Measurements from ENCODE around the gene IZUMO1. TPM values are rescaled to one million over a fixed set of nuclear protein-coding genes. Genes with fewer than 3 reads are reported as not detected.

Gene IZUMO1
- total RNA-seq, 4 donors from 2014 or later: not detected

GRCh38 chr19:48738557-48739403 lies 7.9 kb downstream of the IZUMO1 start:
- H3K27ac ChIP-seq: peak overlapping the region; percentile 68 to 75 (median 69)
- no peak for TF ChIP-seq EP300 (IDR thresholded peaks at IDR 0.05; ENCODE audit: low read depth)
- peak in 1 of 3 donors; percentile 18 for TF ChIP-seq POLR2AphosphoS5 (IDR thresholded peaks at IDR 0.05)
- TF ChIP-seq CTCF (IDR thresholded peaks at IDR 0.05): peak in 3 of 5 experiments; percentile 23 to 43 (median 37)
- H3K4me3 ChIP-seq: peak overlapping the region; percentile 32 to 60 (median 45)
- 2% methylated on average over 43 of the region's 96 CpGs; no CpG with 5 or more reads in 1 of the 2 donors for WGBS, 2 donors (ENCODE audit: low coverage in 1 of 2)
- H3K9me3 ChIP-seq: no peaks in the 10 kb centered on the region
- peaks cover 0 to 30% (median 11%) of the 10 kb centered on the region in 4 donors for H3K4me1 ChIP-seq
- H3K36me3 ChIP-seq: no peaks in the 10 kb centered on the region
- peak; percentile 97 for DNase-seq
- in situ Hi-C loops (cut with MboI; ENCODE audit: low pct_ligation_motif_present in 1 of 4, low pct_unique_long_range_greater_than_20kb in 1 of 4, low sequenced_read_pairs in 3 of 4) (no loop called here), intact Hi-C loops (cut with DNase I; ENCODE audit: low total_unique reads) (loop anchor here (5.0 kb wide), 1 partner anchor 91 kb away; the partner anchor contains the start of gene CA11)
- H3K27me3 ChIP-seq: peaks cover 20% of the 10 kb centered on the region

DNA sequence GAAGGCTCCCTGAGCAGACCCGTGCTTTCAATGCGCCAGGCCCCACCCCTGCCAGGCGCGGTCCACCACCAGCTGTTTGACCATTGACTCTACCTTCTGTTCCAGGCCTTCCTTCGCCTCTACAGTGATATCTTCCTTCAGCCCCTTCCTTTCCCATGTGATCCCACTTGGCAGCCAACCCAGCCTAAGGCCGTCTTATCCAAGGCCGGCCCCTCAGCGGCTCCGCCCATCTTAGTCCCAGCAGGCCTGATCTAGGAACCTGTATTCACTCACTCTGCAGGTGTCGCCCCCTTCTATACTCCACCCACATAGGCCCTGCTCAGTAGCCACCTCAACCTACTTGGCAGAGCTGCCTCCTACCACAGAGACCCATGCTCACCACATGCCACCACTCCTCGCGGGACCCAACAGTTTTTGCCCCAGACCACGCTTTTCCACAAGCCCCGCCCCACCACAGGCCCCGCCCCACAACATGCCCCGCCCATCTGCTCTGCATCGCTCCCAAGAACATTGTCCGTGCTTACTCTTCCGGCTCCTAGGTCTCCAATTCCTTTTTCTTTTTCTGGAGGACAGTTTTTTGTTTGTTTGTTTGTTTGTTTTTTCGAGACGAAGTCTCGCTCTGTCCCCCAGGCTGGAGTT lies 9.2 kb downstream of the IZUMO1 start:
- Histone ChIP-seq H3K9me3 (no peaks in the 10 kb centered on the region), H3K4me3 (no peak overlapping the region), H3K27ac (no peak overlapping the region), H3K27me3 (peaks cover 20% of the 10 kb centered on the region), H3K36me3 (no peaks in the 10 kb centered on the region), H3K4me1 (peaks cover 0 to 30% (median 11%) of the 10 kb centered on the region in 4 donors)
- no peak for TF ChIP-seq EP300 (IDR thresholded peaks at IDR 0.05; ENCODE audit: low read depth)
- TF ChIP-seq CTCF (IDR thresholded peaks at IDR 0.05): no peak
- TF ChIP-seq POLR2A (IDR thresholded peaks at IDR 0.05): no peak
- TF ChIP-seq POLR2AphosphoS5 (IDR thresholded peaks at IDR 0.05): no peak
- 55 to 76% methylated on average over 10 to 22 of the region's 22 CpGs for WGBS, 2 donors (ENCODE audit: low coverage in 1 of 2)
- in situ Hi-C loops (cut with MboI; ENCODE audit: low pct_ligation_motif_present in 1 of 4, low pct_unique_long_range_greater_than_20kb in 1 of 4, low sequenced_read_pairs in 3 of 4): no loop called here
- no peak for DNase-seq
- intact Hi-C loops (cut with DNase I; ENCODE audit: low total_unique reads): loop anchor here (5.0 kb wide), 1 partner anchor 90 kb away; the partner anchor contains the start of gene CA11

DNA sequence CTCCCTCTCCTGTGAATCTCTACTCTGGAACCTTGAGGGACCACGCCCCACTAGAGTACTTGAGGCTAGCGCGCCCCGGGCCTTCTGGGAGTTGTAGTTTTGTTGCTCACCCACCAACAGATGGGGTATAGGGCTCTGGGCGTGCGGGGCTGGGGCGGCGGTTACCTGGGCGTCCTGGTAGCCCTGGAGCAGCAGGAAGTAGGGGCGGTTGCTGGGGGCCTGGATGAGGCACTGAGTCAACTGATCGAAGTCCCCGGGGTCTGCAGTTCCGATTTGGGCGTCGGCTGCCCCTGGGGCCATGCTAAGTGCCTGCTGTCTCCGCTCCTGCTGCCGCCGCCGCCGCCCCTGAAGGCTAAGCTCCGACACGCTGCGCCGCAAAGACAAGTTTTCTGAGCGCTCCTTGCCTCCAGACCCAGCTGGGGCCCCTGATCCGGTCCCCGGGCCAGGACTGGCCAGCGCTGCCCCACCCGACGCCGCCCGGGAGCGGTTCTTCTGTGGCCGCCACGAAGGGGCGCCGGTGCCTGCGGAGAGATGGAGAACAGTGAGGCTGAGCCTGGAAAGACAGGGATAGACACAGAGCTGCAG lies 11.6 kb downstream of the IZUMO1 start:
- Histone ChIP-seq H3K4me1 (peaks cover 0 to 18% (median 11%) of the 10 kb centered on the region in 4 donors), H3K9me3 (no peaks in the 10 kb centered on the region), H3K27me3 (peaks cover 22% of the 10 kb centered on the region), H3K27ac (no peak overlapping the region), H3K36me3 (no peaks in the 10 kb centered on the region), H3K4me3 (peak overlapping the region in 2 of 4 donors; percentile 18 to 21)
- intact Hi-C loops (cut with DNase I; ENCODE audit: low total_unique reads): loop anchor here (5.0 kb wide), 1 partner anchor 88 kb away; the partner anchor contains the start of gene CA11
- in situ Hi-C loops (cut with MboI; ENCODE audit: low pct_ligation_motif_present in 1 of 4, low pct_unique_long_range_greater_than_20kb in 1 of 4, low sequenced_read_pairs in 3 of 4): no loop called here
- DNase-seq: peak; percentile 49
- 19% methylated on average over 33 of the region's 38 CpGs; no CpG with 5 or more reads in 1 of the 2 donors for WGBS, 2 donors (ENCODE audit: low coverage in 1 of 2)
- TF ChIP-seq POLR2A (IDR thresholded peaks at IDR 0.05) (no peak), EP300 (IDR thresholded peaks at IDR 0.05; ENCODE audit: low read depth) (no peak), POLR2AphosphoS5 (IDR thresholded peaks at IDR 0.05) (no peak), CTCF (IDR thresholded peaks at IDR 0.05) (no peak)

DNA sequence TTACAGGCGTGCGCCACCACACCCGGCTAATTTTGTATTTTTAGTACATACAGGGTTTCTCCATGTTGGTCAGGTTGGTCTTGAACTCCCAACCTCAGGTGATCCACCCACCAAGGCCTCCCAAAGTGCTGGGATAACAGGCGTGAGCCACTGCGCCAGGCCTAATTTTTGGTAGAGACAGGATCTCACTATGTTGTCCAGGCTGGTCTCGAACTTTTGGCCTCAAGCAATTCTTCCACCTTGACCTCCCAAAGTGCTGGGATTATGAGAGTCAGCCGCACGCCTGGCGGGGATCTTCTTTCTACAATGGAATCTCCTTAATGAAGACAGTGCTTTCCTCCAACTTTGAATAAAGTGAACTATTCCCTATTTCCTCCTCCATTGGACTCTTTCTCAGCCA lies 12.1 kb downstream of the IZUMO1 start:
- WGBS, 2 donors (ENCODE audit: low coverage in 1 of 2): 93% methylated on average over 9 of the region's 9 CpGs; no CpG with 5 or more reads in 1 of the 2 donors
- H3K4me3 ChIP-seq: no peak overlapping the region

More for the DNA sequence above, 12.1 kb downstream of the IZUMO1 start:
- H3K36me3 ChIP-seq: no peaks in the 10 kb centered on the region
- intact Hi-C loops (cut with DNase I; ENCODE audit: low total_unique reads): loop anchor here (5.0 kb wide), 1 partner anchor 87 kb away; the partner anchor contains the start of gene CA11
- no peaks in the 10 kb centered on the region for H3K9me3 ChIP-seq
- peaks cover 17% of the 10 kb centered on the region for H3K27me3 ChIP-seq
- no peak overlapping the region for H3K27ac ChIP-seq
- in situ Hi-C loops (cut with MboI; ENCODE audit: low pct_ligation_motif_present in 1 of 4, low pct_unique_long_range_greater_than_20kb in 1 of 4, low sequenced_read_pairs in 3 of 4): no loop called here
- TF ChIP-seq CTCF (IDR thresholded peaks at IDR 0.05): no peak
- TF ChIP-seq POLR2A (IDR thresholded peaks at IDR 0.05): no peak
- no peak for TF ChIP-seq EP300 (IDR thresholded peaks at IDR 0.05; ENCODE audit: low read depth)
- no peak for TF ChIP-seq POLR2AphosphoS5 (IDR thresholded peaks at IDR 0.05)
- DNase-seq: no peak
- peaks cover 0 to 16% (median 11%) of the 10 kb centered on the region in 4 donors for H3K4me1 ChIP-seq
